Smooth muscle cell (in vitro differentiated cells): Measurements from ENCODE around the gene SLC22A31. TPM values are rescaled to one million over a fixed set of nuclear protein-coding genes. Genes with fewer than 3 reads are reported as not detected.

Experiments
- DNase-seq: peaks from one replicate; lab custom pipeline; 2025; ENCODE audit not compliant: unreplicated experiment; lab: John Stamatoyannopoulos, UW
- H2AFZ ChIP-seq: fragments of 200-600 bp; sonication (generic); 2 replicates; pipeline ENCODE4 v1.6.0; 2016; ENCODE audit warnings: antibody characterized with exemption, low read depth, mild to moderate bottlenecking
- H3F3A ChIP-seq: fragments of 200-600 bp; sonication (generic); 2 replicates; pipeline ENCODE4 v1.6.0; 2017; ENCODE audit warnings: antibody characterized with exemption, low read depth
- H3K27ac ChIP-seq: fragments of 200-600 bp; sonication (generic); 2 replicates; pipeline ENCODE4 v1.5.1; 2016; ENCODE audit warnings: low read depth, mild to moderate bottlenecking
- H3K27me3 ChIP-seq: fragments of 200-600 bp; sonication (generic); 2 replicates; pipeline ENCODE4 v1.6.1; 2016; ENCODE audit warnings: low read depth, mild to moderate bottlenecking
- H3K36me3 ChIP-seq: fragments of 200-600 bp; sonication (generic); 2 replicates; pipeline ENCODE4 v1.5.1; 2016; ENCODE audit warnings: low read depth
- H3K4me1 ChIP-seq: fragments of 200-600 bp; sonication (generic); 2 replicates; pipeline ENCODE4 v1.5.1; 2016; ENCODE audit warnings: low read depth
- H3K4me2 ChIP-seq: fragments of 200-600 bp; sonication (generic); 2 replicates; pipeline ENCODE4 v1.6.0; 2016; ENCODE audit warnings: mild to moderate bottlenecking
- H3K4me3 ChIP-seq: fragments of 200-600 bp; sonication (generic); 2 replicates; pipeline ENCODE4 v1.5.1; 2016; ENCODE audit warnings: mild to moderate bottlenecking
- H3K79me2 ChIP-seq: fragments of 200-600 bp; sonication (generic); 2 replicates; pipeline ENCODE4 v1.6.0; 2016; ENCODE audit warnings: low read depth, mild to moderate bottlenecking
- H3K9ac ChIP-seq: fragments of 200-600 bp; sonication (generic); 2 replicates; pipeline ENCODE4 v1.6.0; 2016; ENCODE audit warnings: low read depth
- H3K9me3 ChIP-seq: fragments of 200-600 bp; sonication (generic); replicated peaks from 2 replicates; pipeline ENCODE4 v1.5.1; 2016; ENCODE audit warnings: low read depth
- H4K20me1 ChIP-seq: fragments of 200-600 bp; sonication (generic); 2 replicates; pipeline ENCODE4 v1.6.0; 2016; ENCODE audit warnings: low read depth
- WGBS: methylation state at CpG from one replicate; pipeline ENCODE4 v1.1.7; 2016; ENCODE audit warnings: low lambda C conversion rate; 5-methylcytosine and 5-hydroxymethylcytosine counted together
- polyA plus RNA-seq: library from polyadenylated mRNA; unstranded; fragments of >200 nt; fragmentation: Nextera tagmentation; extraction: Ambion mirVana; gene quantifications from 2 replicates; pipeline ENCODE4 v1.2.1, GENCODE V29; 2016
- total RNA-seq: library from RNA; depleted of rRNA; stranded (reverse); fragments of >200 nt; gene quantifications from 2 replicates; pipeline ENCODE4 v1.2.3, GENCODE V29; 2014
- TF ChIP-seq, protein P1 (sequence below): fragments of 200-600 bp; sonication (generic); IDR thresholded peaks from 2 replicates; pipeline ENCODE4 v1.5.1; 2017; ENCODE audit warnings: borderline replicate concordance, mild to moderate bottlenecking, antibody characterized with exemption; ENCODE audit not compliant: insufficient read depth, poor library complexity, severe bottlenecking

Gene SLC22A31
- total and polyA plus RNA-seq, 2 experiments from 2014 or later, result 0.43 TPM; not detected in 1

DNA sequence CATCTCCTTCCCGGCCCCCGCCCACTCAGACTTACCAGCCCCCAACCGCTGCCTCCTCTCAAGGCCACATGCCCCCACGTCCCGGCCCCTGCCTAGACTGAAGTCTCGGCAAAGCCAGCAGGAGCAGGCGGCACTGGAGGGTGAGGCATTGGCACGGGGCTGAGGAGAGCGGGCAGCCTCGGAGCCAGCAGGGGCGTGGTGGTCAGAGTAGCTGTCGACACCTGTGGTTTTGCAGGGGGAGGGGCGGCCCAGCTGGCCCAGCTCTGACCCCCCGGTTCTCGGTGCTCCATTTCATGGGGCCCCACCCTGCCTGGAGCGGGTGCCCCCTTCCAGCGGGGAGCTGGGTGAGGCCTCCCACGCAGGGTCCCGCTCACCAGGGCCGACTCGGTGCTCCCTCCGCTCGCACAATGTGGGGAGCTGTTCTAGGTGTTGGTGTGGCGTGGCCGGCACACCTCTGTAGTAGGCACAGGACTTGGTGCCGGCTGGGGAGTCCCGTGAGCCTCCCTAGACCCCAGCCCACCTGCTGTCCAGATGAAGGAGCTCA is 24.1 kb downstream of the SLC22A31 start:
- TF ChIP-seq, protein P1, sequence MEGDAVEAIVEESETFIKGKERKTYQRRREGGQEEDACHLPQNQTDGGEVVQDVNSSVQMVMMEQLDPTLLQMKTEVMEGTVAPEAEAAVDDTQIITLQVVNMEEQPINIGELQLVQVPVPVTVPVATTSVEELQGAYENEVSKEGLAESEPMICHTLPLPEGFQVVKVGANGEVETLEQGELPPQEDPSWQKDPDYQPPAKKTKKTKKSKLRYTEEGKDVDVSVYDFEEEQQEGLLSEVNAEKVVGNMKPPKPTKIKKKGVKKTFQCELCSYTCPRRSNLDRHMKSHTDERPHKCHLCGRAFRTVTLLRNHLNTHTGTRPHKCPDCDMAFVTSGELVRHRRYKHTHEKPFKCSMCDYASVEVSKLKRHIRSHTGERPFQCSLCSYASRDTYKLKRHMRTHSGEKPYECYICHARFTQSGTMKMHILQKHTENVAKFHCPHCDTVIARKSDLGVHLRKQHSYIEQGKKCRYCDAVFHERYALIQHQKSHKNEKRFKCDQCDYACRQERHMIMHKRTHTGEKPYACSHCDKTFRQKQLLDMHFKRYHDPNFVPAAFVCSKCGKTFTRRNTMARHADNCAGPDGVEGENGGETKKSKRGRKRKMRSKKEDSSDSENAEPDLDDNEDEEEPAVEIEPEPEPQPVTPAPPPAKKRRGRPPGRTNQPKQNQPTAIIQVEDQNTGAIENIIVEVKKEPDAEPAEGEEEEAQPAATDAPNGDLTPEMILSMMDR, result no peak
- Histone ChIP-seq H4K20me1 (no peaks in the 10 kb centered on the region), H3K36me3 (no peaks in the 10 kb centered on the region), H2AFZ (no peak overlapping the region), H3K9ac (no peak overlapping the region), H3K4me2 (no peak overlapping the region), H3K79me2 (no peaks in the 10 kb centered on the region), H3K9me3 (no peaks in the 10 kb centered on the region), H3F3A (no peaks in the 10 kb centered on the region), H3K4me3 (no peak overlapping the region), H3K27me3 (peaks cover 4% of the 10 kb centered on the region), H3K27ac (no peak overlapping the region), H3K4me1 (no peaks in the 10 kb centered on the region)
- no peak for DNase-seq
- 90% methylated on average over 26 of the region's 27 CpGs for WGBS

DNA sequence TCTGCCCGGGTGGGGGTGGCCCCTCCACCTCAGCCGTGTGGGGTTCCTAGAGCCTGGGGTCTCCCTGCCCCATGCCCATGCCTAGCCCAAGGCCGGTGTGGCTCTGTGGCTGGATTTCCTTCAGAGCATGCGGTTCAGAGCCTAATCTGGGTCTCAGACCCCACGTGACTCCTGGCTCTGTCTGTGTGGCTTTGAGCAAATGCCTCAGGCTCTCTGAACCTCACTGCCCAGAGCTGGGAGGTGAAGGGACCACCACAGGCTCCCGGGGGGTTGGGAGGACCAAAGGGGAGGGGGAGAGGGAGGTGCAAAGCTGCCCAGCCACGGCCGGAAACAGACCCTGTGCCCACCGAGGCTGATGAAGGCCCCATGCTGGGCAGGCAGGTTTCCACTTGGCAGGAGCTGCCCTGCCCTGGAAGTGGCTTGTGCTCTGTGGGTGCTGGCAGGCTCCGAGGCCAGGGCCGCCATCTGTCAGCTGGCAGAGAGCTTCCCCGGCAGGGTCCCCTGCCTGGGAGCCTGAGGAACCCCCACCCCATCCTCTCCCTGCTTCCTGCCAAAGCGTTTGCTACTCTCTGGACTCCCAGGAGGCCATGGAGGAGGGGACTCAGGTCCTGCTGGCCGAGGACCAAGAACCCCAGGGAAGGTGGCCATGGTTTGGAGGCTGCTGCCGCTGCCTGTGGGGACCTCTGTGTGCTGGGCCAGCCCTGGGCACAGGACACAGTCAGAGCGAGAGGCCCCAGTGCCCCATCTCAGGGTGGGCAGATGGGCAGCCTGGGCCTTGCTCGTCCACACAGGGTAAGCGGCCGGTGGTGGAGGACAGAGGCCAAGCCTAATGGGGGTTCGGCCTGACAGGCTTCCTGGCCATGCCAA is 24.8 kb downstream of the SLC22A31 start:
- Histone ChIP-seq H3K27ac (no peak overlapping the region), H3K9me3 (no peaks in the 10 kb centered on the region), H3K4me2 (no peak overlapping the region), H3K4me1 (no peaks in the 10 kb centered on the region), H3K4me3 (no peak overlapping the region), H3F3A (no peaks in the 10 kb centered on the region), H3K9ac (no peak overlapping the region), H3K36me3 (no peaks in the 10 kb centered on the region), H2AFZ (no peak overlapping the region), H3K27me3 (peaks cover 9% of the 10 kb centered on the region), H3K79me2 (no peaks in the 10 kb centered on the region), H4K20me1 (no peaks in the 10 kb centered on the region)
- whole genome bisulfite sequencing, result 89% methylated on average over 20 of the region's 20 CpGs
- no peak for DNase-seq
- TF ChIP-seq, protein P1, result no peak

DNA sequence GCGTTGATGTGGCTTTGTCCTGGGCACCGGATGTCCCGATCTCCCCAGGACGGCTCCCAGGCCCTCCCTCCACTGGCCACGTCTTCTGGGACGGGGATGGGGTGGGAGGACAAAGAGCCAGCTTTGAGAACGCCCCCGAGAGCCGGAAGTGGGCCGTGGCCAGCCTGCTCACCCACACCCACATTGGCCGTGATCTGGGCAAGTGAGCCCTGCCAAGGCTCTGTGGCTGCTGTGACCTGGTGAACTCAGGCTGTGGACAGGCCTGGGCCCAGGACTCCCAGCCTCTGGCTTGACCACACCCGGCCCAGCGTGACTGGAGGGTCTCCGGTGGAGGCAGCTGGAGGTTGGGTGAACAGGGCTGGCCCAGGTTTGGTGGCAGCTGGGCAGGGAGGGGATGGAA is 25.5 kb downstream of the SLC22A31 start:
- no peaks in the 10 kb centered on the region for H4K20me1 ChIP-seq
- no peak overlapping the region for H3K4me3 ChIP-seq
- H3K4me1 ChIP-seq, result no peaks in the 10 kb centered on the region
- H3K9ac ChIP-seq, result no peak overlapping the region
- H2AFZ ChIP-seq, result no peak overlapping the region
- no peaks in the 10 kb centered on the region for H3F3A ChIP-seq
- no peak overlapping the region for H3K27ac ChIP-seq
- WGBS, result 93% methylated on average over 12 of the region's 14 CpGs
- H3K36me3 ChIP-seq, result no peaks in the 10 kb centered on the region
- no peaks in the 10 kb centered on the region for H3K9me3 ChIP-seq
- no peak overlapping the region for H3K4me2 ChIP-seq
- no peak for DNase-seq
- H3K79me2 ChIP-seq, result no peaks in the 10 kb centered on the region
- TF ChIP-seq, protein P1, result no peak
- peaks cover 16% of the 10 kb centered on the region for H3K27me3 ChIP-seq
